BE2C (cell line): ENCODE results near the gene SMC3.

Experiments used
- DNase-seq: peaks from one replicate; pipeline ENCODE4 v3.0.0-alpha.2; 2020
- H3K27me3 ChIP-seq: fragments of 250-450 bp; sonication (Bioruptor Pico); 2 replicates; pipeline ENCODE4 v1.5.1; 2020; ENCODE audit warnings: mild to moderate bottlenecking
- H3K36me3 ChIP-seq: fragments of 250-450 bp; sonication (Bioruptor Pico); 2 replicates; pipeline ENCODE4 v1.5.1; 2020; ENCODE audit warnings: mild to moderate bottlenecking
- H3K4me1 ChIP-seq: fragments of 250-450 bp; sonication (Bioruptor Pico); 2 replicates; pipeline ENCODE4 v1.5.1; 2020
- H3K4me3 ChIP-seq: 2 replicates; pipeline ENCODE4 v1.5.1; 2011; ENCODE audit warnings: low read depth, low read length
- H3K9me3 ChIP-seq: fragments of 250-450 bp; sonication (Bioruptor Pico); 2 replicates; pipeline ENCODE4 v1.5.1; 2020
- TF ChIP-seq, protein P1 (sequence below): IDR thresholded peaks from 2 replicates; pipeline ENCODE4 v1.5.1; 2012; ENCODE audit warnings: mild to moderate bottlenecking, low read depth, low read length

SMC3 gene

DNA sequence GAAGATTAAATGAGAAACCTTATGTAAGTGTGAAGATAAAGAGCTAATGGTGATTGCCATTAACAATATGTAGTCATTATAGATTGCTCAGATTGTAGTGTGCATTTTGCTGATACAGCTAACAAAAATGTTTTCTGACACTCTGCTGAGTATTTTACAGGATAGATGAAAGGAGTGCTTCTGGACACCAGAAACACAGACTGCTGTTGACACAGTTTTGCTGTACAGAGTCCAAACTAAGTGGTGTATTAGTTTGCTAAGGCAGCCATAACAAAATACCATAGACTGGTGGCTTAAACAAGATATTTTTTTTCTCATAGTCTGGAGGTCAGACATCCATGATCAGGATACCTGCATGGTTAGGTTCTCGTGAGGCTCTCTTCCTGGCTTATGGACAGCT lies 2.2 kb downstream of the SMC3 start:
- H3K4me3 ChIP-seq, result peak overlapping the region; percentile 85
- no peak for DNase-seq
- TF ChIP-seq, protein P1, sequence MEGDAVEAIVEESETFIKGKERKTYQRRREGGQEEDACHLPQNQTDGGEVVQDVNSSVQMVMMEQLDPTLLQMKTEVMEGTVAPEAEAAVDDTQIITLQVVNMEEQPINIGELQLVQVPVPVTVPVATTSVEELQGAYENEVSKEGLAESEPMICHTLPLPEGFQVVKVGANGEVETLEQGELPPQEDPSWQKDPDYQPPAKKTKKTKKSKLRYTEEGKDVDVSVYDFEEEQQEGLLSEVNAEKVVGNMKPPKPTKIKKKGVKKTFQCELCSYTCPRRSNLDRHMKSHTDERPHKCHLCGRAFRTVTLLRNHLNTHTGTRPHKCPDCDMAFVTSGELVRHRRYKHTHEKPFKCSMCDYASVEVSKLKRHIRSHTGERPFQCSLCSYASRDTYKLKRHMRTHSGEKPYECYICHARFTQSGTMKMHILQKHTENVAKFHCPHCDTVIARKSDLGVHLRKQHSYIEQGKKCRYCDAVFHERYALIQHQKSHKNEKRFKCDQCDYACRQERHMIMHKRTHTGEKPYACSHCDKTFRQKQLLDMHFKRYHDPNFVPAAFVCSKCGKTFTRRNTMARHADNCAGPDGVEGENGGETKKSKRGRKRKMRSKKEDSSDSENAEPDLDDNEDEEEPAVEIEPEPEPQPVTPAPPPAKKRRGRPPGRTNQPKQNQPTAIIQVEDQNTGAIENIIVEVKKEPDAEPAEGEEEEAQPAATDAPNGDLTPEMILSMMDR, result no peak

DNA sequence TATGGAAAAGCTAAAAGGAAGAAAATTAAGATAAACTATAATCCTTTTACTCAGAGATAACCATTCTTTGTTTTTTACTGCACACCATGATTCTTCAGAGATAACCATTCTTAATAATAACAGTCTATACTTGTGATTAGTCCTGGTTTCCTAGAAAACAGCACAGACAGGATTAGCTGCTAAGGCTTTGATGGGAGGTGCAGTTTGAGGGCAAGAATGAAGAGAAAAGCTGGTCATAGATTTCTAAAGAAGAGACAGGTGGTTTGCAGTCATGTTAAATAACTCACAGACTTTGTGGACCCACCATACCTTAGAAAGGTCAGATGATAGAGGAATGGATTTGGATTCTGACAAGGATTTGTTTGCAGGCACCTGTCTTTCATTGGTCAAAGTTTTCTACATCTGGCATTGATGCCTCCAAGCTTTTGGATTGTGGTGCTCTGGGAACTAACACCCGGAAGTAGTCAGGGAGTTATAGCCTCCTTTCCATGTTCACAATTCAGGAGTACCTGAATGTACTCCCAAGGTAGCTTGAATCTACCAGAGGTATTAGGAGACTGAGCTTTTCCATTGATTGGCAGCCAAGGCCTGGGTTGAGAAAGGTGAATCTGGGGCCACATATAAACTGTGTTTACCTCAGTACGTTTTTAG lies 3.7 kb downstream of the SMC3 start:
- peaks cover 10% of the 10 kb centered on the region; the same call in 1 of the 2 replicates for H3K4me1 ChIP-seq
- H3K9me3 ChIP-seq, result no peaks in the 10 kb centered on the region
- H3K4me3 ChIP-seq, result no peak overlapping the region
- H3K27me3 ChIP-seq, result no peaks in the 10 kb centered on the region
- DNase-seq, result no peak
- TF ChIP-seq, protein P1, result no peak
- H3K36me3 ChIP-seq, result peaks cover 40% of the 10 kb centered on the region

More for the DNA sequence above, 2.2 kb downstream of the SMC3 start:
- Histone ChIP-seq H3K36me3 (peaks cover 26% of the 10 kb centered on the region), H3K9me3 (no peaks in the 10 kb centered on the region), H3K4me1 (peaks cover 10% of the 10 kb centered on the region; the same call in 1 of the 2 replicates), H3K27me3 (no peaks in the 10 kb centered on the region)

DNA sequence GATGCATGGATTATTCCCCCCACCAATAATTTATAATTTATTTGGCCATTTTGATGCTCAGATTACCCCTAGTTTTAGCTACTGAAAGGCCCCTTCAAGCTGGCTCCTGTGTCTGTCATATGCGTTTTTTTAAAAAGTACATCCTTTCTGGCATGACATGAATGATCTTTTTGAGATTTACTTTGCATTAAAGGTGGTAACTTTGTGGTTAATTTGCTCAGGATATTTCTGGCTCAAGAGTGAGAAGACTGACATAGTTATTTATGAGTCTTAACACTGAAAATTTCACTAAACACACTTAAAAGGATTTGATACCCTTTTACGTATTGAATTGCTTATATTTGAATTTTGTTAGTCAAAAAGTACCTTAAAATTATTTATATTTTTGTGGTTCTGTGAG lies 5.4 kb downstream of the SMC3 start:
- Histone ChIP-seq H3K4me1 (peaks cover 10% of the 10 kb centered on the region; the same call in 1 of the 2 replicates), H3K36me3 (peaks cover 45% of the 10 kb centered on the region), H3K4me3 (no peak overlapping the region), H3K9me3 (no peaks in the 10 kb centered on the region), H3K27me3 (no peaks in the 10 kb centered on the region)
- DNase-seq, result no peak
- TF ChIP-seq, protein P1, result no peak

DNA sequence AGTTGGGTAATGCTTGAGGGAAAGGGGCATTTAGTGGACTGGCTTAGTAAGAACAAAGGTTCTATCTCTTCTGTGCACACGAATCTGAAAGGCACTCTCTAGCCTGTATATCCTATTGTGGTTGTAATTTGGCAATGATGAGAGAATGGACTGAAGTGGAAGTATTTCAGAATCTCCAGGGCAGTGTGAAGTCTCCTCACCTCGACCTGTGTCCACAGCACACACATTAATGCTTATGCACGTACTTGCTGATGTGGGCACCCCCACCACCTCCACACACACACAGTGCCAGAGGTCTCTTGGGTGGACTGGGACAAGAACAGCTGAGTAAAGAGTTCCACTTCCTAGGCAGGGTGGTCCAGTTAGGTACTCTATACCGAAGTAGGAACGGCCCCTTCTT lies 6.9 kb downstream of the SMC3 start:
- DNase-seq, result no peak
- H3K4me3 ChIP-seq, result no peak overlapping the region
- H3K36me3 ChIP-seq, result peaks cover 57% of the 10 kb centered on the region
- H3K4me1 ChIP-seq, result peaks cover 10% of the 10 kb centered on the region; the same call in 1 of the 2 replicates
- H3K27me3 ChIP-seq, result no peaks in the 10 kb centered on the region
- TF ChIP-seq, protein P1, result no peak
- no peaks in the 10 kb centered on the region for H3K9me3 ChIP-seq

DNA sequence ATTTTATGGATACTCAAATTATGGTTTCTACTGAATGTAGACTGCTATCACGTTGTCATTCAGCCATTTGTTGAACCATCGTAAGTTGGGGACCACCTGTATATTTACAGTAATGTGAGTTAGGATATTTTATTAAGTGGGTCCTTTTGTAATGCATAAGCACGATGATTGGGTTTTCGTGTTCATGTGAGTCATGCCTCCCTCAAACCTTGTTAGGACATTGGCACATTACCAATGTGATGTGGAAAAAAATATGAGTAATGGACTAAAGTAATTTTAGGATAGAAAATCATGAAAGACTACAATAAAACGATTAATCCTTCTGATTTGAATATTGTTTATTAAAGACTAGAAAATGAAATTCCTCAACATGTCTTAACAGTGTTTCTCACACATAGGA lies 8.7 kb downstream of the SMC3 start:
- TF ChIP-seq, protein P1, result no peak
- no peak for DNase-seq
- H3K4me3 ChIP-seq, result no peak overlapping the region
- no peaks in the 10 kb centered on the region for H3K4me1 ChIP-seq
- H3K27me3 ChIP-seq, result no peaks in the 10 kb centered on the region
- H3K9me3 ChIP-seq, result no peaks in the 10 kb centered on the region
- H3K36me3 ChIP-seq, result peaks cover 67% of the 10 kb centered on the region

DNA sequence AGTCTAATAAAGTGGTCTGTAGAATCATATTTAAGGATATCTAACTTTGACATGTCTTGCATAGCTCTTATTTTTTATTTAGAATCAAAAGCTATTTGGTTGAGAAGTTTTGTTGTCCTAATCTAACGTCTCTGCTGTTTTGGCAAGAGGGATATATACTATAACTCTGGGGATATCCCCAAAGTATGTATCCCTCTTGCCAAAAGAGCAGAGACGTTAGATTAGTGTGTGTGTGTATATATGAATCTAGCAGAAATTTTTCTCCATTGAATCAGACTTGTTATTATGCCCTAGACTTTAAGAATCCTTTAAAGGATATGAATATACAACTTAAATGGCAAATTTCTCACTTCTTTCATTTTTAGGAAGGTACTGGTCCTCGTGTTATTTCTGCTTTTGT lies 9.6 kb downstream of the SMC3 start:
- TF ChIP-seq, protein P1, result no peak
- peaks cover 73% of the 10 kb centered on the region for H3K36me3 ChIP-seq
- H3K9me3 ChIP-seq, result no peaks in the 10 kb centered on the region
- H3K4me1 ChIP-seq, result no peaks in the 10 kb centered on the region
- no peak for DNase-seq
- H3K27me3 ChIP-seq, result no peaks in the 10 kb centered on the region
- no peak overlapping the region for H3K4me3 ChIP-seq
